HCT116 (cell line): ENCODE results near the gene GLRB. TPM values are rescaled to one million over a fixed set of nuclear protein-coding genes. Genes with fewer than 3 reads are reported as not detected.

Source experiments
- total RNA-seq: library from RNA; stranded (reverse); gene quantifications from one replicate; pipeline ENCODE4 v1.2.1, GENCODE V29; 2021; ENCODE audit not compliant: unreplicated experiment

GLRB gene
- total RNA-seq, 1 experiment from 2014 or later, result not detected

Other genes starting within 250 kb of the GLRB start
- 9.8 TPM for gene PDGFC, start 104.4 kb upstream of the GLRB start, total RNA-seq
- gene GRIA2, start 144.6 kb downstream of the GLRB start, total RNA-seq, result not detected